Liver (tissue), 3 donors: Measurements from ENCODE around the gene DST.

Experiments used
- EGR1 ChIP-seq, 2 donors: IDR thresholded peaks; 2 replicates each; pipeline ENCODE4 v1.6.1; 2016 to 2018; ENCODE audit warnings: antibody characterized with exemption in 2 of 2, low read depth in 2 of 2
- SP1 ChIP-seq: IDR thresholded peaks from 2 replicates; pipeline ENCODE4 v1.6.1; 2018; ENCODE audit warnings: antibody characterized with exemption, mild to moderate bottlenecking
- TF ChIP-seq, protein P1 (sequence below): fragments of 150-350 bp; IDR thresholded peaks from 2 replicates; pipeline ENCODE4 v1.5.1; 2017; ENCODE audit warnings: improper control_type of control experiment, low read depth, low read length; ENCODE audit not compliant: missing input control
- donor health status: healthy.
- donor health status: healthy.

DNA sequence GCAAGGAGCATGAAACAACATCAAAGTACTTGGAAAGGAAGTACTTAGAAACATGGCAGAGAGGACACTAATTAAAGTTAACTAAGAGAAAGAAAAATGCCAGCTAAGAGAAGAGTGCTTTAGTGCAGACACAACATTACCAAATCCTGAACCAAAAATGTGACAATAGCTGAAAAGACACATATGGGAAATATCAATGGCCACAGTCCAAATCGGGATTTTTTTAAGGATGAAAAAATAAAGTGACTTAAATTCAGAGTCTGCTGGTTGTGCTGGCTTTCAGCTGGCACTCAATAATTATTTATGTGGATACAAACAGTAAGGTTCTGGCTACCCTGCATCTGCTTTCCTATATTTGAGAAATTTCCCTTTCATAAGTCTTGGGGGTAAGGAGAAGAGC, 12.6 kb upstream of the DST start:
- TF ChIP-seq SP1, result no peak
- TF ChIP-seq, protein P1, sequence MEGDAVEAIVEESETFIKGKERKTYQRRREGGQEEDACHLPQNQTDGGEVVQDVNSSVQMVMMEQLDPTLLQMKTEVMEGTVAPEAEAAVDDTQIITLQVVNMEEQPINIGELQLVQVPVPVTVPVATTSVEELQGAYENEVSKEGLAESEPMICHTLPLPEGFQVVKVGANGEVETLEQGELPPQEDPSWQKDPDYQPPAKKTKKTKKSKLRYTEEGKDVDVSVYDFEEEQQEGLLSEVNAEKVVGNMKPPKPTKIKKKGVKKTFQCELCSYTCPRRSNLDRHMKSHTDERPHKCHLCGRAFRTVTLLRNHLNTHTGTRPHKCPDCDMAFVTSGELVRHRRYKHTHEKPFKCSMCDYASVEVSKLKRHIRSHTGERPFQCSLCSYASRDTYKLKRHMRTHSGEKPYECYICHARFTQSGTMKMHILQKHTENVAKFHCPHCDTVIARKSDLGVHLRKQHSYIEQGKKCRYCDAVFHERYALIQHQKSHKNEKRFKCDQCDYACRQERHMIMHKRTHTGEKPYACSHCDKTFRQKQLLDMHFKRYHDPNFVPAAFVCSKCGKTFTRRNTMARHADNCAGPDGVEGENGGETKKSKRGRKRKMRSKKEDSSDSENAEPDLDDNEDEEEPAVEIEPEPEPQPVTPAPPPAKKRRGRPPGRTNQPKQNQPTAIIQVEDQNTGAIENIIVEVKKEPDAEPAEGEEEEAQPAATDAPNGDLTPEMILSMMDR, result no peak
- no peak for TF ChIP-seq EGR1 (IDR thresholded peaks at IDR 0.05; ENCODE audit: low read depth in 2 of 2)
